Cardiac fibroblast (primary cell): ENCODE measurements around the gene HOXC5.
"Not testable (repeated sequence)": the region's sequence is repeated elsewhere in the genome, so short reads cannot be mapped to it uniquely, and the experiment has no call there.

Source experiments
- DNase-seq, 2 donors: peaks; one replicate each; pipeline versions ENCODE4 v3.0.0 to v3.0.0-alpha.2; 2010; ENCODE audit warnings: low read depth in 2 of 2
- H3K4me3 ChIP-seq, 2 donors: replicated peaks in 1 of 2; 1 replicate in 1 of 2; 2 replicates in 1 of 2; pipeline ENCODE4 v1.5.1; 2011; ENCODE audit warnings: low read depth in 2 of 2, low read length in 2 of 2, mild to moderate bottlenecking in 2 of 2, moderate library complexity in 1 of 2
- TF ChIP-seq, protein P1 (sequence below): IDR thresholded peaks from one replicate; pipeline ENCODE4 v1.5.1; 2011; ENCODE audit warnings: low read depth, mild to moderate bottlenecking, low read length, inconsistent platforms

HOXC5 gene

DNA sequence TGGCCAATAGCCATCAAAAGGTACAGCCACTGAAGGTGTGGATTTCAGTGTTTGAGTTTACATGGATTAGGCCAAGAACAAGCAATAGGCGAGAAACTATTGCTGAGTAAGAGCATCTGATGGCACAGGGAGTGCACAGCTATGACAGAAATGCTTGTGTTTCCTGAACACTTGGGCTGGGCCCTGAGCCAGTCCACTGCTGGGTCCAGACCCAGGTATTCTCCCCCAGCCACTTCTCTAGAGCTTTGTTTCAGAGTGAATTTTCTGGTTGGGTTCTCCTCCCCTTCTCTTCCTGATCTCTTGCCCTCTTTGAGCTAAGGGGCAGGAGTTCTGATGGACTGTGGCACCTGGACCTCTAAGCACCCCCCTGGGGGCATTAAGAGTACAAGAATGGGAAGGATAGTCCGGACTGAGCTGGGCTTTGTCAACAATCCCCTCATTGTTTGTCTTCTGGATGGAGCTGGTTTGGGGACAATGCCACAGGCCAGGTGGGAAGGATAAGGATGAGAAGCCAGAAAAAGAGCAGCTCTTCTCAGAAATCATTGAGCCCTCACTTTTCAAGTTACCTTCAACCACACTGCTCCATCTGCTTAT is 8.3 kb downstream of the HOXC5 start:
- no peak for DNase-seq
- H3K4me3 ChIP-seq: no peak overlapping the region
- TF ChIP-seq, protein P1, sequence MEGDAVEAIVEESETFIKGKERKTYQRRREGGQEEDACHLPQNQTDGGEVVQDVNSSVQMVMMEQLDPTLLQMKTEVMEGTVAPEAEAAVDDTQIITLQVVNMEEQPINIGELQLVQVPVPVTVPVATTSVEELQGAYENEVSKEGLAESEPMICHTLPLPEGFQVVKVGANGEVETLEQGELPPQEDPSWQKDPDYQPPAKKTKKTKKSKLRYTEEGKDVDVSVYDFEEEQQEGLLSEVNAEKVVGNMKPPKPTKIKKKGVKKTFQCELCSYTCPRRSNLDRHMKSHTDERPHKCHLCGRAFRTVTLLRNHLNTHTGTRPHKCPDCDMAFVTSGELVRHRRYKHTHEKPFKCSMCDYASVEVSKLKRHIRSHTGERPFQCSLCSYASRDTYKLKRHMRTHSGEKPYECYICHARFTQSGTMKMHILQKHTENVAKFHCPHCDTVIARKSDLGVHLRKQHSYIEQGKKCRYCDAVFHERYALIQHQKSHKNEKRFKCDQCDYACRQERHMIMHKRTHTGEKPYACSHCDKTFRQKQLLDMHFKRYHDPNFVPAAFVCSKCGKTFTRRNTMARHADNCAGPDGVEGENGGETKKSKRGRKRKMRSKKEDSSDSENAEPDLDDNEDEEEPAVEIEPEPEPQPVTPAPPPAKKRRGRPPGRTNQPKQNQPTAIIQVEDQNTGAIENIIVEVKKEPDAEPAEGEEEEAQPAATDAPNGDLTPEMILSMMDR: no peak

DNA sequence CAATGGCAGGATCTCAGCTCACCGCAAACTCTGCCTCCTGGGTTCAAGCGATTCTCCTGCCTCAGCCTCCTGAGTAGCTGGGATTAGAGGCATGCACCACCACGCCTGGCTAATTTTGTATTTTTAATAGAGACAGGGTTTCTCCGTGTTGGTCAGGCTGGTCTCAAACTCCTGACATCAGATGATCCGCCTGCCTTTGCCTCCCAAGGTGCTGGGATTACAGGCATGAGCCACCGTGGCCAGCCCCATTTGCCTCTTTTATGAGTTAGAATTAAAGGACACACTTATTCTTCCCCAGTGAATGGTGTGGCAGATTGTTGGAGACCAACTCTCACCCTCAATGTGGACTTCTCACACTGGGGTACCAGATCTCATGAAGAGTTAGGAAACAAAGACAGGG is 9.2 kb downstream of the HOXC5 start:
- not testable (repeated sequence) for DNase-seq, H3K4me3 ChIP-seq

DNA sequence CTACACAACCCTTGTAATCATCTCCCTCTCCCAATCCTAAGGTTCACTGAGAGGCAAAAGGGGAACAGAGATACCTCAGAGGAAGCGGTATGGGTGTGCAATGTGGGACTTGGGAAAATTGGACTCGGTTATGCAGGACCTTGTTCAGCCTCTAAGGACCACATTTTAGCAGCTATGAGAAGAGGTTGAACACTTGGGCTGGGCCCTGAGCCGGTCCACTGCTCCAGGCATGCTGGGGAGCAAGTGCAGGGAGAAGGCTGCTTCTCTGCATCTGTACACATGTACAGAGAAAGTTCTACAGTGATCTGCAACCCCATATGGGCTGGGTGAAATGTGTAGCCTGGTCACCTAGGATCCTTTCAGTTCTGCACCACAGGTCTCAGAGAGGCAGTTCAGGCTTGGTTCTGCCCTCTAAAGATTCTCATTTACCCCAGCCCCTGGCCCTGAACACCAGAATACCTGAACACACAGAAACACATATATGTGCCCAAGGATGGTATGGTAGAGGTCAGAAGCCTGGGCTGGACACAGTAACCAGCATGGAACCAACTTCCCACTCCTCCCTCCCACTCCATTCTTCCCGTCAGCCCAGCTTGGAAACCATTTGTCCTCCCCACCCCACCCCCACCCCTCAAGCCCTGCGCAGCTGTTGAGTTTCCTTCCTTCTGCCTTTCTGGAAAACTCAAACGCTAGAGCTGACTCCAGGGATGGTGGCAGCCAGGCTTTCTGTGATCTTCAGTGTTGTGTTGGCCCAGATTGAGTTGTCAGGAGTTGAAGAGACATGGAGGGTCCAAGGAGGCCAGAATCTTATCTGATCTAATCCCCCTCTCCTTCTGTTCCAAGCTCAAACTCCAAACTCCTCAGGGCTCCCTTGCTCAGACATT is 10.4 kb downstream of the HOXC5 start:
- H3K4me3 ChIP-seq: no peak overlapping the region
- TF ChIP-seq, protein P1: no peak
- DNase-seq: no peak

DNA sequence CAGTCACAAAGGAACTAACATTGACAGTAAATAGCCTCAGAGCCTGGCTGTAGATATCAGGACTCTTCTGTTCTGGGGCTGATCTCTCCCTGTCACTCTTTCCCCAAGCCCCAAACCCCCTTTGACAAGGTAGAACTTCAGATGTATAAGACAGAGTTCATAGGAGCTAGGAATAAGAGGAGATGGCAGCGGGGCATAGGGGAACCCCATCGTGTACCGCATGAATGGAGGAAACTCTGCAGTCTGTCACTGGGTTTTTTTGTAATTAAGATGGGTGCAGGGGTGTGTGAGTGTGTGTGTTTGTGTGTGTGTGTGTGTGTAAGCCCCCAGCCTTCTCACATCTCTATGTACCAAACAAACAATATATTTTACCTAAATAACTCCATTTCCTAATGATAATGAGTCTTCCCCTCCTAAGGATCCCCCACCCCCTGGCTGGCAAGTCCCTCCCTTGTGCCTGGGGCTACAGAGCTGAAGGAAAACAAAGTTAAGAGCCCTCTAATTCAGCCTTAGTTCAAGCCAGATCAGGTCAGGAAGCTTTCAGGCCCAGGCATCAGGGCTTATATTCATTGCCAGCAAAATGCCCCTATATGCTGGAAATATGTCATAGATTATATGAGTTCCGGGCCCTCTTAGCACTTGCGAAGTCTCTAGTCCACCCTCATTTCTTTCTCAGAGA is 11.7 kb downstream of the HOXC5 start:
- H3K4me3 ChIP-seq: no peak overlapping the region
- no peak for DNase-seq
- TF ChIP-seq, protein P1: no peak

DNA sequence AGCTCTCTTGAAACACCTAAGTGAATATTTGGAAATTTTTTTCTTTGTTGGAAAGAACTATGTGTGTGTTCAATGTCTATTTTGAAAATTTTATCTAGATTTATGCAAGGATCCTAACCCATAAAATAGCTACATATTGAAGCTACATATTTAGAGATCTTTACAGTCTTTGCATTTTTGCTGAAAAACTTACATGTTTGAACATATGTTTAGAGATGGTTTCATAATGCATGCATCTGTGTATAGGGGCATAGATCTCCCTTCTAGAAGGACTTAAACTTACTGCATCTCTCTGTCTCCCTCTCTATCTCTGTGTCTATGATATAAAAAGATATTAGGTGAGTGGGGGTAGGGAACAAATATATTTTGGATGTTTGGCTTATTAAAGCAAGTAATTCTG is 12.6 kb downstream of the HOXC5 start:
- TF ChIP-seq, protein P1: no peak
- no peak for DNase-seq
- H3K4me3 ChIP-seq: no peak overlapping the region

DNA sequence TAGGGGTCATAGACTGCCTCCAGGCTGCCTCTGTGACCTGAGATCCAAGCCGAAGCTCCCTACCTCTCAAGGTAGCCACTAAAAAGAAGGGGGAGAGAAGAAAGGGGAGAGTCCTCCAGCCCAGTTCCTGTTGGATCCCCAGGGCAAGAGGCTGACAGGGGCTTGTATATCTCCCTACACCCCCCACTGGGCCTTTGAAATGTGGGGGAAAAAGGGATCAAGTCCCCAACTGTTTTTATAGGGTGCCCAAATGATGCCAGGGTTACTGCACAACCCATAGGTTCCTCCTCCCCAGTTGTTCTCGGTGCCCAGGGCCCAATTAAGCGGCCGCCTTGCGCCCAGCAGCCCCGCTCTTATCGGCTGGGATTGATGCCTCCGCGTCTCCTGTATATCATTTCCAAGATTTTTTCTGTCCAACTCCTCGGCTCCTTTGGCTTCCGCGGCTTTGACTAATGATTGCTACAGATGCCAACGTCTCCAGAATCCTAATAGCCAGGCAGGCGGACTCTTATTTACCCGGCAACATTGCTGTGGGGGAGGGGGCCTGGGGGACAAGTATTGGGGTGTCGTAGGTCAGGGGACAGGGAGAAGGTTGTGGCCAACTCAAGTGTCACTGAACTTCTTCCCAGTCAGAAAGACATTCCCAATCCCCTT is 13.1 kb downstream of the HOXC5 start:
- H3K4me3 ChIP-seq: no peak overlapping the region
- no peak for DNase-seq
- TF ChIP-seq, protein P1: no peak

DNA sequence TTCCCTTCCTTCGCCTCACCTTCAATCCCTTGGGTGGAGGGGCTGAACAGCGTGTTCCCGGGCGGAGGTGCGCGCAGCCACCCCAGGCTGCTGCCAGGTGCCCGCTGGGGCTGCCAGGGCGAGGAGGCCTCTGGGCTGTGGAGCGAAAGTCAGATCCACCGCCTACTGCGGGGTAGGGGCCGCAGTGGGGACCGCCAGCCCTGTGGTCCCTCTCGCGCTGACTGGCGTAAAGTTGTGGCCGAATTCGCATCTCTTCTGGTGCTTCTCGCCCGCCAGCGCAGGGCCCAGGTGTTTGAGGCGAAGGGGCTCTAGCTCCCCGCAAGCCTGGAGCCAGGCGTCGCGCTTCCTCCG is 13.9 kb downstream of the HOXC5 start:
- TF ChIP-seq, protein P1: no peak
- no peak overlapping the region for H3K4me3 ChIP-seq
- DNase-seq: no peak
